H1 (cell line): ENCODE results near the gene ZNF785. TPM values are rescaled to one million over a fixed set of nuclear protein-coding genes. Genes with fewer than 3 reads are reported as not detected.

Experiments
- CTCF ChIA-PET: fragments of 300-600 bp; sonication (Branson Sonifier 250); formaldehyde crosslinking; loops from one replicate; lab custom pipeline; 2021; ENCODE audit not compliant: partially characterized antibody; lab: Charles Lee
- POLR2A ChIA-PET: fragments of 300-600 bp; sonication (Branson Sonifier 250); formaldehyde crosslinking; loops from one replicate; lab custom pipeline; 2021; ENCODE audit warnings: inconsistent platforms; ENCODE audit not compliant: partially characterized antibody; lab: Charles Lee
- DNase-seq, 2 experiments: peaks; one replicate each; pipeline versions ENCODE4 v3.0.0 to v3.0.0-alpha.2; 2010 to 2022; ENCODE audit warnings: low spot score in 2 of 2, low read depth in 1 of 2, mixed read lengths in 1 of 2
- FAIRE-seq: peaks from 2 replicates; lab custom pipeline; 2011; peaks lifted over from hg19 to GRCh38; lab: Jason Lieb, UNC
- H2AFZ ChIP-seq: 2 replicates; pipeline ENCODE4 v1.8.1; 2012; ENCODE audit warnings: low read length, inconsistent platforms
- H2AK5ac ChIP-seq: 2 replicates; pipeline ENCODE4 v1.6.1; 2013; ENCODE audit warnings: low read depth, low read length
- H2BK120ac ChIP-seq: replicated peaks from 2 replicates; pipeline ENCODE3; 2013; ENCODE audit warnings: low read depth, low read length, inconsistent platforms
- H2BK12ac ChIP-seq: 2 replicates; pipeline ENCODE4 v1.6.1; 2013; ENCODE audit warnings: low read depth, low read length
- H2BK15ac ChIP-seq: 2 replicates; pipeline ENCODE4 v1.6.1; 2013; ENCODE audit warnings: low read length
- H2BK20ac ChIP-seq: 2 replicates; pipeline ENCODE4 v1.6.1; 2013; ENCODE audit warnings: low read length
- H2BK5ac ChIP-seq: 2 replicates; pipeline ENCODE4 v1.6.1; 2013; ENCODE audit warnings: low read depth, low read length
- H3K14ac ChIP-seq: 2 replicates; pipeline ENCODE4 v1.6.1; 2013; ENCODE audit warnings: inconsistent platforms; ENCODE audit not compliant: insufficient read length
- H3K18ac ChIP-seq: 2 replicates; pipeline ENCODE4 v1.6.1; 2013; ENCODE audit warnings: low read length; ENCODE audit errors: extremely low read depth
- H3K23ac ChIP-seq: 2 replicates; pipeline ENCODE4 v1.6.1; 2013; ENCODE audit warnings: inconsistent platforms; ENCODE audit not compliant: insufficient read length
- H3K23me2 ChIP-seq: 2 replicates; pipeline ENCODE4 v1.6.1; 2013; ENCODE audit warnings: low read depth, low read length
- H3K27ac ChIP-seq: 2 replicates; pipeline ENCODE4 v1.6.1; 2011; ENCODE audit warnings: low read depth, low read length, inconsistent platforms
- H3K27me3 ChIP-seq, 4 experiments: replicated peaks in 1 of 4; 1 replicate in 1 of 4; 2 replicates in 3 of 4; pipeline versions ENCODE4 v1.6.1 to v1.8.1; 2011 to 2013; ENCODE audit warnings: low read length in 3 of 4, mild to moderate bottlenecking in 3 of 4, inconsistent platforms in 2 of 4, mixed read lengths in 2 of 4, moderate library complexity in 1 of 4; ENCODE audit not compliant: control insufficient read depth in 3 of 4, insufficient read depth in 3 of 4; ENCODE audit errors: extremely low read depth in 1 of 4
- H3K36me3 ChIP-seq, 4 experiments: 2 replicates each; pipeline versions ENCODE4 v1.6.1 to v1.8.1; 2011 to 2013; ENCODE audit warnings: mild to moderate bottlenecking in 4 of 4, low read length in 3 of 4, moderate library complexity in 2 of 4, control low read depth in 1 of 4, inconsistent platforms in 1 of 4; ENCODE audit not compliant: insufficient read depth in 4 of 4, control insufficient read depth in 2 of 4
- H3K4ac ChIP-seq: replicated peaks from 2 replicates; pipeline ENCODE3; 2013; ENCODE audit warnings: low read length, low read depth, mixed read lengths, inconsistent platforms; ENCODE audit not compliant: insufficient read length
- H3K4me1 ChIP-seq, 4 experiments: replicated peaks in 1 of 4; 1 replicate in 1 of 4; 2 replicates in 3 of 4; pipeline versions ENCODE4 v1.6.1 to v1.8.1; 2011 to 2013; ENCODE audit warnings: low read length in 3 of 4, inconsistent platforms in 2 of 4, mixed read lengths in 1 of 4; ENCODE audit not compliant: insufficient read depth in 4 of 4, control insufficient read depth in 3 of 4
- H3K4me2 ChIP-seq, 2 experiments: 2 replicates each; pipeline versions ENCODE4 v1.6.1 to v1.8.1; 2011 to 2013; ENCODE audit warnings: low read depth in 2 of 2, low read length in 2 of 2, control low read depth in 1 of 2, inconsistent platforms in 1 of 2, mild to moderate bottlenecking in 1 of 2; ENCODE audit not compliant: insufficient read depth in 1 of 2
- H3K4me3 ChIP-seq, 4 experiments: fragments of 200-600, 300-600 bp in 1 of 4; sonication (generic), shearing (Covaris generic), sonication (Bioruptor Twin) in 1 of 4; 2 replicates each; pipeline versions ENCODE4 v1.5.1 to v1.8.1; 2011 to 2016; ENCODE audit warnings: low read length in 4 of 4, low read depth in 3 of 4, control low read depth in 2 of 4, inconsistent platforms in 2 of 4, mild to moderate bottlenecking in 2 of 4, mixed read lengths in 1 of 4, moderate library complexity in 1 of 4; ENCODE audit not compliant: insufficient read depth in 2 of 4; ENCODE audit errors: extremely low read depth in 1 of 4
- H3K56ac ChIP-seq: replicated peaks from 2 replicates; pipeline ENCODE3; 2013; ENCODE audit warnings: low read depth, mild to moderate bottlenecking, mixed read lengths, low read length, inconsistent platforms; ENCODE audit not compliant: insufficient read length
- H3K79me1 ChIP-seq: 2 replicates; pipeline ENCODE4 v1.6.1; 2013; ENCODE audit warnings: low read depth, low read length, control low read depth
- H3K79me2 ChIP-seq, 2 experiments: 2 replicates each; pipeline versions ENCODE4 v1.6.1 to v1.8.1; 2012 to 2013; ENCODE audit warnings: low read length in 2 of 2, mild to moderate bottlenecking in 2 of 2, inconsistent platforms in 1 of 2; ENCODE audit not compliant: insufficient read depth in 2 of 2, control insufficient read depth in 1 of 2
- H3K9ac ChIP-seq, 4 experiments: replicated peaks in 1 of 4; 1 replicate in 1 of 4; 2 replicates in 3 of 4; pipeline versions ENCODE4 v1.6.1 to v1.8.1; 2011 to 2013; ENCODE audit warnings: low read depth in 3 of 4, low read length in 3 of 4, control low read depth in 2 of 4, mild to moderate bottlenecking in 2 of 4, moderate library complexity in 2 of 4, inconsistent platforms in 1 of 4; ENCODE audit errors: extremely low read depth in 1 of 4
- H3K9me3 ChIP-seq, 2 experiments: 2 replicates each; pipeline versions ENCODE4 v1.6.1 to v1.8.1; 2012 to 2013; ENCODE audit warnings: mild to moderate bottlenecking in 2 of 2, moderate library complexity in 2 of 2, control low read depth in 1 of 2, inconsistent platforms in 1 of 2, low read depth in 1 of 2, low read length in 1 of 2, mixed read lengths in 1 of 2; ENCODE audit not compliant: insufficient read depth in 2 of 2
- H4K20me1 ChIP-seq, 2 experiments: replicated peaks in 1 of 2; 2 replicates each; pipeline versions ENCODE3 to v1.8.1; 2011 to 2013; ENCODE audit warnings: inconsistent platforms in 2 of 2, low read length in 2 of 2, mild to moderate bottlenecking in 1 of 2; ENCODE audit not compliant: insufficient read depth in 2 of 2, control insufficient read depth in 1 of 2
- H4K5ac ChIP-seq: 2 replicates; pipeline ENCODE4 v1.6.1; 2013; ENCODE audit warnings: low read length, low read depth, mixed read lengths, inconsistent platforms; ENCODE audit not compliant: insufficient read length
- H4K8ac ChIP-seq: 2 replicates; pipeline ENCODE4 v1.8.0; 2013; ENCODE audit warnings: mild to moderate bottlenecking, moderate library complexity, low read length, inconsistent platforms; ENCODE audit not compliant: insufficient read depth; ENCODE audit errors: extremely low read depth
- H4K91ac ChIP-seq: replicated peaks from 2 replicates; pipeline ENCODE3; 2013; ENCODE audit warnings: low read length, mixed read lengths, inconsistent platforms; ENCODE audit not compliant: insufficient read length
- CREB1 ChIP-seq: IDR thresholded peaks from 2 replicates; pipeline ENCODE4 v1.6.1; 2012; ENCODE audit warnings: inconsistent platforms
- GABPA ChIP-seq: IDR thresholded peaks from 2 replicates; pipeline ENCODE4 v1.6.1; 2011; ENCODE audit warnings: mild to moderate bottlenecking, low read length, moderate library complexity, borderline replicate concordance; ENCODE audit not compliant: insufficient read depth
- KDM4A ChIP-seq: IDR thresholded peaks from one replicate; pipeline ENCODE4 v1.7.1; 2012; ENCODE audit warnings: low read depth, mild to moderate bottlenecking, moderate library complexity, low read length, inconsistent platforms; ENCODE audit not compliant: severe bottlenecking
- POLR2AphosphoS5 ChIP-seq: IDR thresholded peaks from 2 replicates; pipeline ENCODE4 v1.6.1; 2011; ENCODE audit warnings: low read depth, low read length
- RNF2 ChIP-seq: fragments of 200-900, 300-1000 bp; sonication (generic); IDR thresholded peaks from 2 replicates; pipeline ENCODE4 v1.7.1; 2016; ENCODE audit warnings: borderline replicate concordance, low read depth, mild to moderate bottlenecking, antibody characterized with exemption, low read length; ENCODE audit not compliant: poor library complexity, severe bottlenecking; ENCODE audit errors: missing control alignments
- TEAD4 ChIP-seq: IDR thresholded peaks from 2 replicates; pipeline ENCODE4 v1.6.1; 2012; ENCODE audit warnings: low read depth, low read length, inconsistent platforms, mixed read lengths
- WGBS, 2 experiments: shearing (Covaris generic) in 1 of 2; methylation state at CpG; one replicate each; pipeline versions ENCODE4 v1.1.6 to v1.1.7; 2013 to 2015; ENCODE audit warnings: low lambda C conversion rate in 2 of 2, mixed read lengths in 2 of 2, inconsistent platforms in 1 of 2, low coverage in 1 of 2, missing lambda C conversion rate in 1 of 2; ENCODE audit not compliant: insufficient replicate concordance in 2 of 2, insufficient coverage in 1 of 2, insufficient read length in 1 of 2; ENCODE audit errors: extremely low coverage in 1 of 2, missing lambda C conversion rate in 1 of 2; 5-methylcytosine and 5-hydroxymethylcytosine counted together
- polyA plus RNA-seq, 7 experiments: library from polyadenylated mRNA; depleted of rRNA in 3 of 7; stranded (reverse) in 5 of 7; unstranded in 2 of 7; fragments of >200 nt in 5 of 7; fragments of 200-250 nt in 2 of 7; gene quantifications; 1 replicate in 5 of 7; 2 replicates in 1 of 7; 4 replicates in 1 of 7; pipeline versions ENCODE4 v1.2.1 to v1.2.3, GENCODE V29; 2011 to 2013; ENCODE audit warnings: missing spikeins in 2 of 7, mixed read lengths in 2 of 7
- total RNA-seq: library from RNA; stranded (reverse); fragmentation: NEBNext Ultra II Directional; extraction: Animal tissue kit (Norgen Biotek cat#: 25700); gene quantifications from 2 replicates; pipeline ENCODE4 v1.2.1, GENCODE V29; 2021
- TF ChIP-seq, protein P1 (sequence below): IDR thresholded peaks from 2 replicates; pipeline ENCODE4 v1.6.1; 2012; ENCODE audit warnings: inconsistent platforms
- TF ChIP-seq, protein P2 (sequence below): IDR thresholded peaks from 2 replicates; pipeline ENCODE4 v1.6.1; 2012; ENCODE audit warnings: inconsistent platforms

ZNF785 gene
- total and polyA plus RNA-seq, 2 of the 8 experiments (the other 6 are each of a cell fraction or from before 2014, with no cell fraction given) = 8.6 to 12.9 TPM

DNA sequence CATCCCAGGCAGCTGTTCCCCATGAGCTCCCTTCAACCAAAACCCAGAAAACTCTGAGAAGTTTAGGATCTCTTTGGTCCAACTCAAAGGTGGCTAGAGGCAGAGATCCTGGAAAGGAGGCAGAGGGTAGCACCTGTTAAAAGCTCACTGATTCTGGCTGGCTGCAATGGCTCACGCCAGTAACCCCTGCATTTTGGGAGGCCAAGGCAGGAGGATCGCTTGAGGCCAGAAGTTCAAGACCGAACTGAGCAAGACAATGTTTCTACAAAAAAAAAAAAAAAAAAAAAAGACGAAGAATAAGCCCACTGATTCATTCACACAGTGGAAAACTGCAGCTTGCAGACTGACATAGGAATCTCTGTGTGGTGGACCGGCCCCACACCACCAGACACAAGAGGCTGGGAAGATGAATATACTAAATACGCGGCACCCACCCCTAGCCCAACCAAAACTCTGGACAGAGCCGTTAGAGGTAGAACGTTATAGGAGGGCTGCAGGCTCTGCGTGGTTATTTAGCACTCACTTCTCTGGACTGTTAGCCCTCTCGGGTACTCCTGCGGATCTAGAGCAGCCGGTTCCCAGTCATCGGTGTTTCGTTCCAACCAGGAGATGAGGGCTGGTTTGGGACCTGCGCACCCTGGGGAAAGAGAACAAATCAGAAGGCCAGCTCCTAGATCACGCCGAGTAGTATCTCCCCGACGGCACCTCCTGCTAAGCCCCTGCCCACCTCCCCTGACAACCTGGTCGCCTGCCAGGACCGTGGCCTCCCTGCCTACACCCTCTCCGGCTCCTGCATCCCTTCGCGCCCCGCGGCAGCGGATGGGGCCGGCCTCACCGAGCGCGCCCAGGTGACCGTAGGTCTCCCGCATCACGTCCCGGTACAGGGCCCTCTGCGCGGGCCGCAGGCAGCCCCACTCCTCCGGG, 23.8 kb upstream of the ZNF785 start:
- 19% methylated on average over 39 of the region's 40 CpGs; no CpG with 5 or more reads in 1 of the 2 experiments for WGBS, 2 experiments
- ChIA-PET CTCF (interaction anchor here (0.6 to 2.7 kb wide), 13 partner anchors 8 to 180 kb away, joined by 3 to 11 read pairs (median 3); partner anchors contain the start of genes DCTPP1, PRR14 and ZNF785), POLR2A (interaction anchor here (0.7 to 6.9 kb wide), 21 partner anchors 9 to 237 kb away, joined by 3 to 85 read pairs (median 5); partner anchors contain the start of genes DCTPP1, SEPHS2, ZNF688 and ZNF747)
- DNase-seq (peak in 1 of 2 experiments; percentile 77), FAIRE-seq (no peak)
- H2BK20ac ChIP-seq = no peak overlapping the region
- peak overlapping the region; percentile 94 for H2BK5ac ChIP-seq
- peak overlapping the region; percentile 88 to 98 (median 92) for H3K4me3 ChIP-seq
- no peak overlapping the region for H2AK5ac ChIP-seq
- peaks cover 2% of the 10 kb centered on the region; the same call in 1 of the 2 replicates for H3K23me2 ChIP-seq
- peak overlapping the region; percentile 78 for H3K56ac ChIP-seq
- H3K27ac ChIP-seq = peak overlapping the region; percentile 95
- H3K79me1 ChIP-seq = no peaks in the 10 kb centered on the region
- peak overlapping the region; percentile 97; the same call in 1 of the 2 replicates for H4K8ac ChIP-seq
- peak overlapping the region; percentile 14 for H3K4ac ChIP-seq
- 0 out of 2 replicates have a peak overlapping the region, but pooled peaks have one; percentile 18 for H2BK12ac ChIP-seq
- H3K27me3 ChIP-seq = no peaks in the 10 kb centered on the region
- no peak overlapping the region for H3K14ac ChIP-seq
- H3K4me2 ChIP-seq = peak overlapping the region; percentile 68 to 86
- H3K9me3 ChIP-seq = no peaks in the 10 kb centered on the region
- H3K79me2 ChIP-seq = 0 out of 4 replicates have a peak, but pooled peaks cover 0 to 5% of the 10 kb centered on the region in 2 experiments
- H2BK120ac ChIP-seq = no peak overlapping the region
- H4K20me1 ChIP-seq = no peaks in the 10 kb centered on the region
- peak overlapping the region; percentile 93 to 97 (median 96) for H3K9ac ChIP-seq
- H4K5ac ChIP-seq = peak overlapping the region; percentile 69
- H3K18ac ChIP-seq = peak overlapping the region; percentile 91
- H3K23ac ChIP-seq = no peak overlapping the region
- H3K36me3 ChIP-seq = peaks cover 4 to 18% (median 12%) of the 10 kb centered on the region in 4 experiments; a peak in 7 of 8 replicates
- H4K91ac ChIP-seq = peak overlapping the region; percentile 22
- H2AFZ ChIP-seq = peak overlapping the region; percentile 63
- H3K4me1 ChIP-seq = peaks cover 0 to 2% (median 2%) of the 10 kb centered on the region in 4 experiments; a peak in 3 of 7 replicates
- no peak overlapping the region; the same call in 1 of the 2 replicates for H2BK15ac ChIP-seq
- TF ChIP-seq, protein P1, sequence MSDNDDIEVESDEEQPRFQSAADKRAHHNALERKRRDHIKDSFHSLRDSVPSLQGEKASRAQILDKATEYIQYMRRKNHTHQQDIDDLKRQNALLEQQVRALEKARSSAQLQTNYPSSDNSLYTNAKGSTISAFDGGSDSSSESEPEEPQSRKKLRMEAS = no peak
- 0 out of 2 replicates have a peak, but pooled peaks have one; percentile 48 for TF ChIP-seq GABPA
- no peak for TF ChIP-seq TEAD4
- TF ChIP-seq POLR2AphosphoS5 = peak; percentile 68; the same call in 1 of the 2 replicates
- TF ChIP-seq, protein P2, sequence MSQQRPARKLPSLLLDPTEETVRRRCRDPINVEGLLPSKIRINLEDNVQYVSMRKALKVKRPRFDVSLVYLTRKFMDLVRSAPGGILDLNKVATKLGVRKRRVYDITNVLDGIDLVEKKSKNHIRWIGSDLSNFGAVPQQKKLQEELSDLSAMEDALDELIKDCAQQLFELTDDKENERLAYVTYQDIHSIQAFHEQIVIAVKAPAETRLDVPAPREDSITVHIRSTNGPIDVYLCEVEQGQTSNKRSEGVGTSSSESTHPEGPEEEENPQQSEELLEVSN = 0 out of 2 replicates have a peak, but pooled peaks have one; percentile 4
- peak; percentile 47 for TF ChIP-seq KDM4A
- TF ChIP-seq CREB1 = no peak
- TF ChIP-seq RNF2 = no peak
